ENCODE results near the gene ZNF688.
"Not testable (repeated sequence)": the region's sequence is repeated elsewhere in the genome, so short reads cannot be mapped to it uniquely, and the experiment has no call there.

ZNF688 gene

GRCh38 chr16:30556125-30556473, 15.4 kb downstream of the ZNF688 start:
- DNase-seq, result no peak

- DNase-seq, result no peak
These were observed 16.0 kb downstream of the ZNF688 start for GRCh38 chr16:30555315-30556124.

- no peak for DNase-seq
These were observed 16.8 kb downstream of the ZNF688 start for GRCh38 chr16:30554557-30555314.

GRCh38 chr16:30553393-30553899, 18.1 kb downstream of the ZNF688 start:
- DNase-seq, result peak in 1 of 2 donors; percentile 29

- DNase-seq, result no peak
These were observed 18.6 kb downstream of the ZNF688 start for GRCh38 chr16:30552956-30553355.

- no peak for DNase-seq
These were observed 19.7 kb downstream of the ZNF688 start for GRCh38 chr16:30551781-30552180.

- no peak for DNase-seq
These were observed 22.9 kb downstream of the ZNF688 start for GRCh38 chr16:30548416-30549253.

- peak; percentile 60 to 65 for DNase-seq
These were observed 25.4 kb downstream of the ZNF688 start for GRCh38 chr16:30546115-30546514.

- DNase-seq, result no peak
These were observed 28.4 kb downstream of the ZNF688 start for GRCh38 chr16:30543067-30543466.

GRCh38 chr16:30541502-30542329, 29.8 kb downstream of the ZNF688 start:
- peak in 1 of 2 donors; percentile 31 for DNase-seq

GRCh38 chr16:30540916-30541464, 30.5 kb downstream of the ZNF688 start:
- not testable (repeated sequence) for DNase-seq

GRCh38 chr16:30539986-30540526, 31.5 kb downstream of the ZNF688 start:
- DNase-seq, result not testable (repeated sequence)

- DNase-seq, result no peak
These were observed 32.2 kb downstream of the ZNF688 start for GRCh38 chr16:30539000-30539964.

- peak; percentile 53 to 66 for DNase-seq
These were observed 35.0 kb downstream of the ZNF688 start for GRCh38 chr16:30536391-30537024.

GRCh38 chr16:30535777-30536190, 35.7 kb downstream of the ZNF688 start:
- DNase-seq, result peak; percentile 62 to 80

- no peak for DNase-seq
These were observed 36.3 kb downstream of the ZNF688 start for GRCh38 chr16:30535106-30535776.

GRCh38 chr16:30534368-30535105, 37.0 kb downstream of the ZNF688 start, which contains the start of gene ZNF747:
TSS of gene ZNF747 (minus strand) at chr16:30534858. CDS start at chr16:30534679, 179 bp downstream.
- DNase-seq, result peak; percentile 74 to 90
